Tongue (tissue), 2 donors: ENCODE results near the gene DAZ2. TPM values are rescaled to one million over a fixed set of nuclear protein-coding genes. Genes with fewer than 3 reads are reported as not detected.
"Not testable (repeated sequence)": the region's sequence is repeated elsewhere in the genome, so short reads cannot be mapped to it uniquely, and the experiment has no call there.

Experiments used
- DNase-seq: peaks from one replicate; pipeline ENCODE4 v3.0.0-alpha.2; 2015
- total RNA-seq: library from RNA; depleted of rRNA; stranded (reverse); fragments of >200 nt; gene quantifications from one replicate; pipeline ENCODE4 v1.2.3, GENCODE V29; 2014

Gene DAZ2, protein sequence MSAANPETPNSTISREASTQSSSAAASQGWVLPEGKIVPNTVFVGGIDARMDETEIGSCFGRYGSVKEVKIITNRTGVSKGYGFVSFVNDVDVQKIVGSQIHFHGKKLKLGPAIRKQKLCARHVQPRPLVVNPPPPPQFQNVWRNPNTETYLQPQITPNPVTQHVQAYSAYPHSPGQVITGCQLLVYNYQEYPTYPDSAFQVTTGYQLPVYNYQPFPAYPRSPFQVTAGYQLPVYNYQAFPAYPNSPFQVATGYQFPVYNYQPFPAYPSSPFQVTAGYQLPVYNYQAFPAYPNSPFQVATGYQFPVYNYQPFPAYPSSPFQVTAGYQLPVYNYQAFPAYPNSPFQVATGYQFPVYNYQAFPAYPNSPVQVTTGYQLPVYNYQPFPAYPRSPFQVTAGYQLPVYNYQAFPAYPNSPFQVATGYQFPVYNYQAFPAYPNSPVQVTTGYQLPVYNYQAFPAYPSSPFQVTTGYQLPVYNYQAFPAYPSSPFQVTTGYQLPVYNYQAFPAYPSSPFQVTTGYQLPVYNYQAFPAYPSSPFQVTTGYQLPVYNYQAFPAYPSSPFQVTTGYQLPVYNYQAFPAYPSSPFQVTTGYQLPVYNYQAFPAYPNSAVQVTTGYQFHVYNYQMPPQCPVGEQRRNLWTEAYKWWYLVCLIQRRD
- total RNA-seq = not detected

- DNase-seq = not testable (repeated sequence)
Observed at GRCh38 chrY:23219233-23219632, at the start of gene DAZ2. DAZ2 (plus strand) TSS chrY:23219533; CDS start chrY:23219741, 208 bp downstream.

GRCh38 chrY:23198908-23199307 is 20.4 kb upstream of the DAZ2 start, which contains the start of gene DAZ1:
DAZ1 (minus strand) TSS chrY:23199008; CDS start chrY:23198800, 208 bp downstream.
- not testable (repeated sequence) for DNase-seq

GRCh38 chrY:23207455-23207854 is 11.9 kb upstream of the DAZ2 start:
- not testable (repeated sequence) for DNase-seq

- not testable (repeated sequence) for DNase-seq
Observed at GRCh38 chrY:23209802-23210495, 9.4 kb upstream of the DAZ2 start.

DNA sequence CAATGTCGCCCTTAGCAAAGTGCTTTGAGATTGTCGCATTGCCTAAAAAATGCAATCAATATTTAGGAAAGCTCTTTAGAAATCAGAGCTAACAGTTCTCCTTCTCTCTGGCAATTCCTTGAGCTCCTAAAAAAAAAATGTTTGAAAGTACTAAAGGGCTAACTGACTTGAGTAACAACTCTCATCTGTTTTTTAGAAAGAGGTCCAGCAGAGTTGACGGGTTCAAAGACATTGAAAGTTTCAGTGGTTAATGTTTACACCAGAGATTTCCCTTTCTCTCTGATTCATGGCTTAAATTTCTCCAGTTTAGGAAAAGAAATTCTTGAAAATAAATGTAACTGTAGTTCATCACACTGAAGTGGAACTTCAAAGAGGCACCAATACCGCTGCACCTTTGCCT is 8.7 kb upstream of the DAZ2 start:
- not testable (repeated sequence) for DNase-seq

Other genes with a start within 250 kb of the DAZ2 start
- not detected for gene BPY2, start 235.3 kb upstream of the DAZ2 start, total RNA-seq
- not detected for gene DAZ1, start 20.5 kb upstream of the DAZ2 start, total RNA-seq